Astrocyte of the spinal cord (primary cell): ENCODE results near the gene IL1B.

ENCODE experiments used
- DNase-seq: peaks from one replicate; pipeline ENCODE4 v3.0.0; 2011; ENCODE audit warnings: low read depth, low spot score
- H3K4me3 ChIP-seq: 2 replicates; pipeline ENCODE4 v1.5.1; 2011; ENCODE audit warnings: low read depth, mild to moderate bottlenecking, low read length, moderate library complexity
- CTCF ChIP-seq: IDR thresholded peaks from 2 replicates; pipeline ENCODE4 v1.5.1; 2012; ENCODE audit warnings: low read depth, mild to moderate bottlenecking, low read length, inconsistent platforms
- in situ Hi-C: cut with HindIII; loops from 2 replicates; pipeline ENCODE4 v1.10.0; 2017; ENCODE audit warnings: low sequenced_read_pairs

IL1B gene

GRCh38 chr2:112840068-112840445 lies 3.5 kb upstream of the IL1B start:
- no peak for TF ChIP-seq CTCF
- in situ Hi-C loops, result no loop called here
- DNase-seq, result no peak
- no peak overlapping the region for H3K4me3 ChIP-seq

GRCh38 chr2:112839407-112840067 lies 3.0 kb upstream of the IL1B start:
- DNase-seq, result no peak
- no peak overlapping the region for H3K4me3 ChIP-seq
- in situ Hi-C loops, result no loop called here
- TF ChIP-seq CTCF, result no peak

GRCh38 chr2:112836163-112836560 lies 417 bp downstream of the IL1B start:
- no peak for TF ChIP-seq CTCF
- in situ Hi-C loops, result no loop called here
- no peak for DNase-seq
- no peak overlapping the region for H3K4me3 ChIP-seq

- in situ Hi-C loops, result no loop called here
- H3K4me3 ChIP-seq, result no peak overlapping the region
- no peak for DNase-seq
- TF ChIP-seq CTCF, result no peak
These were observed 930 bp downstream of the IL1B start for GRCh38 chr2:112835536-112836162.

GRCh38 chr2:112835061-112835501 lies 1.5 kb downstream of the IL1B start:
- in situ Hi-C loops, result no loop called here
- no peak overlapping the region for H3K4me3 ChIP-seq
- no peak for TF ChIP-seq CTCF
- DNase-seq, result no peak

GRCh38 chr2:112834396-112835037 lies 2.1 kb downstream of the IL1B start:
- DNase-seq, result no peak
- H3K4me3 ChIP-seq, result no peak overlapping the region
- in situ Hi-C loops, result no loop called here
- no peak for TF ChIP-seq CTCF
